ENCODE data around the gene CHRNB4.

DNA sequence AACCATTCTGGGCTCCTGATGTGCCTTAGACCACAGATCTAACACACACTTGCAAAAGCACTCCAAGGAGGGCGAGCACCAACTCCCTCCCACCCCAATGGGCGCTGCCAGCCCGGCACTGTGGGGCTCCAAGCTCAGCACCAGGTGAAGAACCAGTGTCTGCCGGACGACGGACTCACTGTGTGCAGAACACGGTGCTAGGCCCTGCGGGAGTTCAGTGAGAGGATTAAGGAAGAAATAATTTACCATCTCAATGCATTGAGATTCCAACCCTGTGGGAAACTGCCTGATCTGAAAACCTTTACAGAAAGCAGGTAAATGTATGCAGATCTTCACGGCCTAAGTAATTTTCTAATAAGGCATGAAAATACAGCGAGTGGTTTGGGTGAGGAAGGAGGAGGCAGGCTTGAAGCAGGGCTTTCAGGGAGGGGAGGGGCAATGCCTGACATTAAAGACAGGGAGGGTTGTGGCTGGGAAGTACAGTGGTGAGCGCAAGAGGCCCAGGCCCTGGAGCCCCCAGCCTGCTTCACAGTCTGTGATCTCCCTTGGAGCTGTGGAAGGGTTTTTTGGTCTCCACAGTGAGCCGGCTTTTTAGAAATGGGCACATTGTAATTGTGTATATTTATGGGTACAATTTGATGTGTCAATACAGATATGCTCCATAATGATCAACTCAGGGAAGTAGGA lies 35.6 kb upstream of the CHRNB4 start:
- TF ChIP-seq POLR2AphosphoS5 (IDR thresholded peaks at IDR 0.05; ENCODE audit: borderline replicate concordance, low read depth, low read length) (no peak), EZH2 (IDR thresholded peaks at IDR 0.05) (no peak)

All from SK-N-MC (cell line).